NCI-H1048 (cell line): ENCODE measurements around the gene ECI1.

ENCODE experiments used
- DNase-seq: peaks from one replicate; lab custom pipeline; 2025; lab: John Stamatoyannopoulos, UW

ECI1 gene

GRCh38 chr16:2233046-2233775 lies 18.2 kb downstream of the ECI1 start:
- no peak for DNase-seq

- no peak for DNase-seq
These were observed 19.0 kb downstream of the ECI1 start for GRCh38 chr16:2232094-2232990.

GRCh38 chr16:2231016-2231931 lies 20.1 kb downstream of the ECI1 start:
- DNase-seq = no peak

- no peak for DNase-seq
These were observed 21.0 kb downstream of the ECI1 start for GRCh38 chr16:2230376-2230775.

GRCh38 chr16:2229632-2230250 lies 21.6 kb downstream of the ECI1 start:
- DNase-seq = no peak

- no peak for DNase-seq
These were observed 22.3 kb downstream of the ECI1 start for GRCh38 chr16:2229091-2229490.

- DNase-seq = no peak
These were observed 23.1 kb downstream of the ECI1 start for GRCh38 chr16:2228161-2228824.

GRCh38 chr16:2226918-2227317 lies 24.5 kb downstream of the ECI1 start:
- DNase-seq = no peak

- no peak for DNase-seq
These were observed 25.1 kb downstream of the ECI1 start for GRCh38 chr16:2226245-2226793.

GRCh38 chr16:2223942-2224486 lies 27.4 kb downstream of the ECI1 start:
- DNase-seq = no peak

GRCh38 chr16:2223221-2223941 lies 28.0 kb downstream of the ECI1 start, which contains the start of gene E4F1:
E4F1 (plus strand) TSS chr16:2223591; CDS start chr16:2223614, 23 bp downstream.
- DNase-seq = peak; percentile 81

GRCh38 chr16:2216330-2216729 lies 35.1 kb downstream of the ECI1 start:
- DNase-seq = no peak

- no peak for DNase-seq
These were observed 36.7 kb downstream of the ECI1 start, which contains the start of gene PGP for GRCh38 chr16:2214719-2214968. PGP (minus strand) TSS chr16:2214840; CDS start chr16:2214777, 63 bp downstream.

GRCh38 chr16:2213817-2214718 lies 37.3 kb downstream of the ECI1 start:
- no peak for DNase-seq

GRCh38 chr16:2212362-2213324 lies 38.7 kb downstream of the ECI1 start:
- no peak for DNase-seq

- no peak for DNase-seq
These were observed 39.5 kb downstream of the ECI1 start for GRCh38 chr16:2211923-2212347.
